Measurements from ENCODE around the gene PACRG. TPM values are rescaled to one million over a fixed set of nuclear protein-coding genes. Genes with fewer than 3 reads are reported as not detected.

PACRG gene
- total and polyA plus RNA-seq, 2 donors (not counting 3 experiments of a cell fraction or from before 2014, with no cell fraction given): 0.08 TPM; not detected in 1

DNA sequence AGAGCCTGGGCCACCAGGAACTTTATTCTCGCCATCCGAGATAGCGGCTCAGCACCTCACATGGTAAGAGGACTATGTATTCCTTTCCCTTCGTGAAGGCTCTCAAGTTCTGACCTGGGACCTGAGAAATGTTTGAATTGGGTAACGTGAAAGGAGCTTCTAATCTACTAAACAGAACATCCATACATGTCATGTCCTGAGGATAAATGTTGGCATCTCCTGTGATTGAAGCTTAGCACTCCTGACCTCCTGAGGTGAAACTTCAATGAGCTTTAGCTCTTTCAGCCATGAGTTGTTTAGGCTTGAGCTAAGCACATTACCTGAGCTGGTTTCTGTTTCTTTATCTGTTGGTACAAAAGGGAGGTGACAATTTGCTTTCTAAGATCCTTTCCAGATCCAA is 280.9 kb downstream of the PACRG start:
- no peak overlapping the region for H3K27ac ChIP-seq (ENCODE audit: insufficient read depth, low read depth, low read length)
- dilution Hi-C loops (cut with MboI; ENCODE audit: extremely low pct_ligation_motif_present, low sequenced_read_pairs) (no loop called here), intact Hi-C loops (cut with micrococcal nuclease) (no loop called here)
- H3K4me3 ChIP-seq (replicated peaks in 1 of 3; ENCODE audit: insufficient read depth in 1 of 3, low read depth in 1 of 3, low read length in 3 of 3): no peak overlapping the region
- H3K9ac ChIP-seq (replicated peaks; ENCODE audit: extremely low read depth, insufficient read depth, low read length): no peak overlapping the region
- H3K79me2 ChIP-seq (ENCODE audit: control insufficient read depth, insufficient read depth, low read length): no peaks in the 10 kb centered on the region
- ChIA-PET POLR2A (no interaction called here), CTCF (no interaction called here)
- H3K9me3 ChIP-seq (replicated peaks; ENCODE audit: control insufficient read depth, insufficient read depth, low read length): no peaks in the 10 kb centered on the region
- no peaks in the 10 kb centered on the region for H3K27me3 ChIP-seq (ENCODE audit: control insufficient read depth in 2 of 2, insufficient read depth in 2 of 2, low read length in 2 of 2)
- H2AFZ ChIP-seq (ENCODE audit: low read depth, low read length): no peak overlapping the region
- TF ChIP-seq MYC (IDR thresholded peaks at IDR 0.05; ENCODE audit: low read depth, low read length): no peak
- no peak for TF ChIP-seq GATA2 (IDR thresholded peaks at IDR 0.05; ENCODE audit: insufficient read depth, insufficient read length, low read depth, low read length)
- no peak for TF ChIP-seq JUN (IDR thresholded peaks at IDR 0.05; ENCODE audit: borderline replicate concordance, insufficient read depth, insufficient read length, low read depth)
- TF ChIP-seq EZH2 (IDR thresholded peaks at IDR 0.05; ENCODE audit: borderline replicate concordance, low read depth, low read length, severe bottlenecking): no peak
- TF ChIP-seq, protein P1, sequence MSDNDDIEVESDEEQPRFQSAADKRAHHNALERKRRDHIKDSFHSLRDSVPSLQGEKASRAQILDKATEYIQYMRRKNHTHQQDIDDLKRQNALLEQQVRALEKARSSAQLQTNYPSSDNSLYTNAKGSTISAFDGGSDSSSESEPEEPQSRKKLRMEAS (IDR thresholded peaks at IDR 0.05; ENCODE audit: insufficient read depth, insufficient read length): no peak
- no peak for TF ChIP-seq FOS (IDR thresholded peaks at IDR 0.05; ENCODE audit: borderline replicate concordance, insufficient read depth, low read length)
- TF ChIP-seq, protein P2, sequence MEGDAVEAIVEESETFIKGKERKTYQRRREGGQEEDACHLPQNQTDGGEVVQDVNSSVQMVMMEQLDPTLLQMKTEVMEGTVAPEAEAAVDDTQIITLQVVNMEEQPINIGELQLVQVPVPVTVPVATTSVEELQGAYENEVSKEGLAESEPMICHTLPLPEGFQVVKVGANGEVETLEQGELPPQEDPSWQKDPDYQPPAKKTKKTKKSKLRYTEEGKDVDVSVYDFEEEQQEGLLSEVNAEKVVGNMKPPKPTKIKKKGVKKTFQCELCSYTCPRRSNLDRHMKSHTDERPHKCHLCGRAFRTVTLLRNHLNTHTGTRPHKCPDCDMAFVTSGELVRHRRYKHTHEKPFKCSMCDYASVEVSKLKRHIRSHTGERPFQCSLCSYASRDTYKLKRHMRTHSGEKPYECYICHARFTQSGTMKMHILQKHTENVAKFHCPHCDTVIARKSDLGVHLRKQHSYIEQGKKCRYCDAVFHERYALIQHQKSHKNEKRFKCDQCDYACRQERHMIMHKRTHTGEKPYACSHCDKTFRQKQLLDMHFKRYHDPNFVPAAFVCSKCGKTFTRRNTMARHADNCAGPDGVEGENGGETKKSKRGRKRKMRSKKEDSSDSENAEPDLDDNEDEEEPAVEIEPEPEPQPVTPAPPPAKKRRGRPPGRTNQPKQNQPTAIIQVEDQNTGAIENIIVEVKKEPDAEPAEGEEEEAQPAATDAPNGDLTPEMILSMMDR (IDR thresholded peaks at IDR 0.05; ENCODE audit: extremely low read depth in 1 of 2, insufficient read depth in 1 of 2, low read depth in 1 of 2, low read length in 2 of 2): no peak
- TF ChIP-seq POLR2A (IDR thresholded peaks at IDR 0.05; ENCODE audit: low read depth, low read length): no peak
- TF ChIP-seq POLR2AphosphoS5 (IDR thresholded peaks at IDR 0.05; ENCODE audit: insufficient read depth, low read depth, low read length): no peak
- H3K4me1 ChIP-seq (ENCODE audit: control insufficient read depth, extremely low read depth, insufficient read depth, low read length): no peaks in the 10 kb centered on the region
- no peaks in the 10 kb centered on the region for H4K20me1 ChIP-seq (replicated peaks; ENCODE audit: control insufficient read depth, extremely low read depth, insufficient read depth, low read length)
- BruUV-seq (replicated peaks): no TSS peak
- H3K4me2 ChIP-seq (ENCODE audit: insufficient read depth, low read length): no peak overlapping the region
- no peaks in the 10 kb centered on the region for H3K36me3 ChIP-seq (ENCODE audit: control insufficient read depth in 2 of 2, extremely low read depth in 1 of 2, insufficient read depth in 2 of 2, low read length in 2 of 2)
- FAIRE-seq: no peak
- DNase-seq (ENCODE audit: low read depth, low spot score): no peak
- no peaks in the 10 kb centered on the region for H3K9me1 ChIP-seq (replicated peaks; ENCODE audit: control insufficient read depth, extremely low read depth, insufficient read depth, low read length)
